NCI-H345 treated with DMSO at 0.1 percent for 48 hours (cell line): ENCODE results near the gene CA10.

Experiments used
- DNase-seq: peaks from one replicate; lab custom pipeline; 2025; ENCODE audit not compliant: unreplicated experiment; lab: John Stamatoyannopoulos, UW

The CA10 gene

GRCh38 chr17:52158450-52159042 is at the start of gene CA10:
Gene CA10, minus strand, starts transcription at chr17:52158714.
- DNase-seq: peak; percentile 75

GRCh38 chr17:52207796-52208195 is 49.3 kb upstream of the CA10 start:
- no peak for DNase-seq

GRCh38 chr17:52202520-52203080 is 44.1 kb upstream of the CA10 start:
- no peak for DNase-seq

GRCh38 chr17:52201767-52202519 is 43.4 kb upstream of the CA10 start:
- no peak for DNase-seq

GRCh38 chr17:52191491-52191890 is 33.0 kb upstream of the CA10 start:
- DNase-seq: no peak

GRCh38 chr17:52181782-52182181 is 23.3 kb upstream of the CA10 start:
- peak; percentile 91 for DNase-seq

- DNase-seq: no peak
These were observed 19.5 kb upstream of the CA10 start for GRCh38 chr17:52178012-52178411.

GRCh38 chr17:52170963-52171572 is 12.6 kb upstream of the CA10 start:
- peak; percentile 44 for DNase-seq

GRCh38 chr17:52160136-52160567 is 1.6 kb upstream of the CA10 start:
- no peak for DNase-seq

GRCh38 chr17:52159246-52160135 is 977 bp upstream of the CA10 start:
- peak; percentile 32 for DNase-seq

GRCh38 chr17:52157603-52158449 is 688 bp downstream of the CA10 start:
- no peak for DNase-seq

GRCh38 chr17:52156576-52157570 is 1.6 kb downstream of the CA10 start:
- no peak for DNase-seq

- no peak for DNase-seq
These were observed 3.2 kb downstream of the CA10 start for GRCh38 chr17:52155301-52155700.

- DNase-seq: no peak
These were observed 4.0 kb downstream of the CA10 start for GRCh38 chr17:52154466-52154865.

- DNase-seq: no peak
These were observed 7.6 kb downstream of the CA10 start for GRCh38 chr17:52150935-52151334.

GRCh38 chr17:52149626-52150025 is 8.9 kb downstream of the CA10 start:
- DNase-seq: no peak

GRCh38 chr17:52148969-52149351 is 9.6 kb downstream of the CA10 start:
- no peak for DNase-seq

GRCh38 chr17:52148288-52148968 is 10.1 kb downstream of the CA10 start:
- DNase-seq: no peak
